Fibroblast of lung (primary cell): ENCODE measurements around the gene C1orf146.

Experiments used
- EZH2 ChIP-seq: IDR thresholded peaks from 2 replicates; pipeline ENCODE4 v1.5.1; 2012; ENCODE audit warnings: low read length, control low read depth, mild to moderate bottlenecking; ENCODE audit errors: missing control alignments
- TF ChIP-seq, protein P1 (sequence below), 2 donors: IDR thresholded peaks in 1 of 2; conservative IDR thresholded peaks in 1 of 2; 1 replicate in 1 of 2; 2 replicates in 1 of 2; pipeline ENCODE4 v1.5.1; 2011 to 2012; ENCODE audit warnings: low read length in 2 of 2, control low read depth in 1 of 2, inconsistent platforms in 1 of 2, low read depth in 1 of 2, mild to moderate bottlenecking in 1 of 2

DNA sequence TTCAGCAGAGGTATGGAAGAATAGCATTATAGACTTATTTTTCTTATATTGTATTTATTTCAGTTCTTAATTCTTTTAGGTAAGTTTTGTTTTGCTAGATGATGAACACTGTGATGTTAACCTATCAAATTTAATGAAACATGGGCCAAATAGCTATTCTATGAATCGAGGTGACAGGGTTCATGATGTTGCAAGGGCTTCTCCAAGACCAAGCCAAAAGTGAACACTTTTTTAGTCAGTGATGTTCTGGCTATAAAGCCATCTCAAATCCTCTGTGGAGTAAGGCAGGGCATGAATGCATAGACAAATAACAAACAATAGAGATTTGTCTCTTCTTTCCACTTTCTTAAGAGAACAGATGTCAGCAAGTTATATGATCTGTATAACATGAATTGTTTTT, 26.7 kb downstream of the C1orf146 start:
- TF ChIP-seq, protein P1, sequence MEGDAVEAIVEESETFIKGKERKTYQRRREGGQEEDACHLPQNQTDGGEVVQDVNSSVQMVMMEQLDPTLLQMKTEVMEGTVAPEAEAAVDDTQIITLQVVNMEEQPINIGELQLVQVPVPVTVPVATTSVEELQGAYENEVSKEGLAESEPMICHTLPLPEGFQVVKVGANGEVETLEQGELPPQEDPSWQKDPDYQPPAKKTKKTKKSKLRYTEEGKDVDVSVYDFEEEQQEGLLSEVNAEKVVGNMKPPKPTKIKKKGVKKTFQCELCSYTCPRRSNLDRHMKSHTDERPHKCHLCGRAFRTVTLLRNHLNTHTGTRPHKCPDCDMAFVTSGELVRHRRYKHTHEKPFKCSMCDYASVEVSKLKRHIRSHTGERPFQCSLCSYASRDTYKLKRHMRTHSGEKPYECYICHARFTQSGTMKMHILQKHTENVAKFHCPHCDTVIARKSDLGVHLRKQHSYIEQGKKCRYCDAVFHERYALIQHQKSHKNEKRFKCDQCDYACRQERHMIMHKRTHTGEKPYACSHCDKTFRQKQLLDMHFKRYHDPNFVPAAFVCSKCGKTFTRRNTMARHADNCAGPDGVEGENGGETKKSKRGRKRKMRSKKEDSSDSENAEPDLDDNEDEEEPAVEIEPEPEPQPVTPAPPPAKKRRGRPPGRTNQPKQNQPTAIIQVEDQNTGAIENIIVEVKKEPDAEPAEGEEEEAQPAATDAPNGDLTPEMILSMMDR (conservative IDR thresholded peaks at IDR 0.05 in 1 of 2, IDR thresholded peaks at IDR 0.05 in 1 of 2; ENCODE audit: low read depth in 1 of 2, low read length in 2 of 2), result no peak
- no peak for TF ChIP-seq EZH2
